Fibroblast of lung (primary cell): ENCODE measurements around the gene EPS8. TPM values are rescaled to one million over a fixed set of nuclear protein-coding genes. Genes with fewer than 3 reads are reported as not detected.
A peak's percentile ranks its signal among the peaks of the same experiment; 100 is the strongest.

ENCODE experiments used
- DNase-seq, 2 donors: peaks; one replicate each; pipeline versions ENCODE4 v3.0.0 to v3.0.0-alpha.2; 2010; ENCODE audit warnings: low read depth in 2 of 2
- H2AFZ ChIP-seq: 2 replicates; pipeline ENCODE4 v1.5.1; 2012; ENCODE audit warnings: low read length, control low read depth, inconsistent platforms
- H3K27ac ChIP-seq: 2 replicates; pipeline ENCODE4 v1.5.1; 2011; ENCODE audit warnings: low read length, control low read depth; ENCODE audit not compliant: insufficient read depth
- H3K27me3 ChIP-seq: 2 replicates; pipeline ENCODE4 v1.5.1; 2011; ENCODE audit warnings: mild to moderate bottlenecking, low read length; ENCODE audit not compliant: control insufficient read depth, insufficient read depth
- H3K36me3 ChIP-seq: 2 replicates; pipeline ENCODE4 v1.5.1; 2011; ENCODE audit warnings: low read length; ENCODE audit not compliant: control insufficient read depth, insufficient read depth
- H3K4me1 ChIP-seq: 2 replicates; pipeline ENCODE4 v1.5.1; 2011; ENCODE audit warnings: low read length; ENCODE audit not compliant: control insufficient read depth, insufficient read depth; ENCODE audit errors: extremely low read depth
- H3K4me2 ChIP-seq: 2 replicates; pipeline ENCODE4 v1.5.1; 2011; ENCODE audit warnings: low read length, control low read depth; ENCODE audit not compliant: insufficient read depth; ENCODE audit errors: extremely low read depth
- H3K4me3 ChIP-seq, 4 experiments: fragments of 200-600 bp in 1 of 4; sonication (generic) in 1 of 4; replicated peaks in 1 of 4; 2 replicates each; pipeline ENCODE4 v1.5.1; 2011 to 2016; ENCODE audit warnings: low read length in 4 of 4, low read depth in 3 of 4, mild to moderate bottlenecking in 3 of 4, control low read depth in 2 of 4, inconsistent platforms in 1 of 4, mixed read lengths in 1 of 4; ENCODE audit not compliant: insufficient read depth in 1 of 4; ENCODE audit errors: control extremely low read depth in 1 of 4
- H3K79me2 ChIP-seq: 2 replicates; pipeline ENCODE4 v1.5.1; 2012; ENCODE audit warnings: mild to moderate bottlenecking, low read length, inconsistent platforms; ENCODE audit not compliant: control insufficient read depth, insufficient read depth
- H3K9ac ChIP-seq: 2 replicates; pipeline ENCODE4 v1.5.1; 2011; ENCODE audit warnings: mild to moderate bottlenecking, low read length, control low read depth; ENCODE audit not compliant: insufficient read depth
- H3K9me3 ChIP-seq: 2 replicates; pipeline ENCODE4 v1.5.1; 2012; ENCODE audit warnings: low read depth, low read length; ENCODE audit not compliant: control insufficient read depth, insufficient read depth
- H4K20me1 ChIP-seq: 2 replicates; pipeline ENCODE4 v1.5.1; 2011; ENCODE audit warnings: low read length; ENCODE audit not compliant: control insufficient read depth, insufficient read depth; ENCODE audit errors: extremely low read depth
- CTCF ChIP-seq, 2 donors: IDR thresholded peaks in 1 of 2; conservative IDR thresholded peaks in 1 of 2; 1 replicate in 1 of 2; 2 replicates in 1 of 2; pipeline ENCODE4 v1.5.1; 2011 to 2012; ENCODE audit warnings: low read length in 2 of 2, control low read depth in 1 of 2, inconsistent platforms in 1 of 2, low read depth in 1 of 2, mild to moderate bottlenecking in 1 of 2
- EZH2 ChIP-seq: IDR thresholded peaks from 2 replicates; pipeline ENCODE4 v1.5.1; 2012; ENCODE audit warnings: low read length, control low read depth, mild to moderate bottlenecking; ENCODE audit errors: missing control alignments
- polyA plus RNA-seq, 2 donors: library from polyadenylated mRNA; depleted of rRNA in 1 of 2; stranded (reverse) in 1 of 2; unstranded in 1 of 2; fragments of >200 nt; gene quantifications; 2 replicates each; pipeline ENCODE4 v1.2.1, GENCODE V29; 2011 to 2012; ENCODE audit warnings: missing spikeins in 1 of 2
- total RNA-seq: library from RNA; depleted of rRNA; stranded (reverse); fragments of >200 nt; gene quantifications from 2 replicates; pipeline ENCODE4 v1.2.1, GENCODE V29; 2014

EPS8 gene
- total and polyA plus RNA-seq, 2 donors (not counting 1 experiment from before 2014, with no cell fraction given): 96.3 to 108 TPM

GRCh38 chr12:15591811-15592210 is 197.4 kb downstream of the EPS8 start:
- no peaks in the 10 kb centered on the region for H3K79me2 ChIP-seq
- no peak overlapping the region for H2AFZ ChIP-seq
- H3K27ac ChIP-seq: no peak overlapping the region
- H3K27me3 ChIP-seq: no peaks in the 10 kb centered on the region
- H3K4me1 ChIP-seq: peaks cover 2% of the 10 kb centered on the region
- DNase-seq: no peak
- H3K4me2 ChIP-seq: no peak overlapping the region
- H4K20me1 ChIP-seq: no peaks in the 10 kb centered on the region
- H3K4me3 ChIP-seq: no peak overlapping the region
- H3K9ac ChIP-seq: no peak overlapping the region
- no peak for TF ChIP-seq EZH2
- no peak for TF ChIP-seq CTCF (conservative IDR thresholded peaks at IDR 0.05 in 1 of 2, IDR thresholded peaks at IDR 0.05 in 1 of 2; ENCODE audit: low read depth in 1 of 2, low read length in 2 of 2)
- no peaks in the 10 kb centered on the region for H3K9me3 ChIP-seq
- H3K36me3 ChIP-seq: no peaks in the 10 kb centered on the region

GRCh38 chr12:15590180-15590826 is 198.9 kb downstream of the EPS8 start:
- H3K9ac ChIP-seq: peak overlapping the region; percentile 1
- peaks cover 2% of the 10 kb centered on the region for H3K4me1 ChIP-seq
- peak overlapping the region; percentile 81 for H2AFZ ChIP-seq
- no peaks in the 10 kb centered on the region for H3K27me3 ChIP-seq
- H4K20me1 ChIP-seq: no peaks in the 10 kb centered on the region
- no peaks in the 10 kb centered on the region for H3K79me2 ChIP-seq
- peak overlapping the region; percentile 38 to 55 (median 51) for H3K4me3 ChIP-seq
- DNase-seq: peak; percentile 51 to 81
- no peaks in the 10 kb centered on the region for H3K36me3 ChIP-seq
- H3K4me2 ChIP-seq: peak overlapping the region; percentile 83
- H3K9me3 ChIP-seq: no peaks in the 10 kb centered on the region
- no peak overlapping the region for H3K27ac ChIP-seq
- no peak for TF ChIP-seq EZH2
- peak; percentile 88 to 95 for TF ChIP-seq CTCF (conservative IDR thresholded peaks at IDR 0.05 in 1 of 2, IDR thresholded peaks at IDR 0.05 in 1 of 2; ENCODE audit: low read depth in 1 of 2, low read length in 2 of 2)

GRCh38 chr12:15589328-15590032 is 199.7 kb downstream of the EPS8 start:
- no peaks in the 10 kb centered on the region for H3K27me3 ChIP-seq
- H3K4me1 ChIP-seq: peaks cover 2% of the 10 kb centered on the region
- H2AFZ ChIP-seq: no peak overlapping the region
- no peaks in the 10 kb centered on the region for H4K20me1 ChIP-seq
- DNase-seq: peak in 1 of 2 donors; percentile 23
- H3K27ac ChIP-seq: no peak overlapping the region
- no peak overlapping the region for H3K9ac ChIP-seq
- TF ChIP-seq CTCF (conservative IDR thresholded peaks at IDR 0.05 in 1 of 2, IDR thresholded peaks at IDR 0.05 in 1 of 2; ENCODE audit: low read depth in 1 of 2, low read length in 2 of 2) (no peak), EZH2 (no peak)
- no peaks in the 10 kb centered on the region for H3K9me3 ChIP-seq
- H3K4me3 ChIP-seq: no peak overlapping the region
- no peaks in the 10 kb centered on the region for H3K79me2 ChIP-seq
- H3K4me2 ChIP-seq: peak overlapping the region; percentile 83
- H3K36me3 ChIP-seq: no peaks in the 10 kb centered on the region
